Measurements from ENCODE around the gene PDIA5.

PDIA5 gene

GRCh38 chr3:123120573-123120972 lies 53.7 kb downstream of the PDIA5 start:
- no peak for DNase-seq

GRCh38 chr3:123122057-123122456 lies 55.2 kb downstream of the PDIA5 start:
- DNase-seq: no peak

GRCh38 chr3:123122525-123123315 lies 55.9 kb downstream of the PDIA5 start:
- DNase-seq: no peak

GRCh38 chr3:123123716-123124616 lies 57.1 kb downstream of the PDIA5 start:
- DNase-seq: no peak

GRCh38 chr3:123124971-123125370 lies 58.1 kb downstream of the PDIA5 start:
- no peak for DNase-seq

- DNase-seq: no peak
Measured at GRCh38 chr3:123126031-123126430, 59.2 kb downstream of the PDIA5 start.

GRCh38 chr3:123126653-123127052 lies 59.8 kb downstream of the PDIA5 start:
- no peak for DNase-seq

- DNase-seq: no peak
Measured at GRCh38 chr3:123129092-123129491, 62.3 kb downstream of the PDIA5 start.

- DNase-seq: no peak
Measured at GRCh38 chr3:123129532-123129931, 62.7 kb downstream of the PDIA5 start.

- no peak for DNase-seq
Measured at GRCh38 chr3:123130079-123130750, 63.4 kb downstream of the PDIA5 start.

- no peak for DNase-seq
Measured at GRCh38 chr3:123134671-123135070, 67.8 kb downstream of the PDIA5 start.

- no peak for DNase-seq
Measured at GRCh38 chr3:123137001-123137400, 70.2 kb downstream of the PDIA5 start.

- peak; percentile 13 for DNase-seq
Measured at GRCh38 chr3:123138839-123139444, 72.1 kb downstream of the PDIA5 start.

GRCh38 chr3:123139522-123139921 lies 72.7 kb downstream of the PDIA5 start:
- no peak for DNase-seq

GRCh38 chr3:123140550-123140949 lies 73.7 kb downstream of the PDIA5 start:
- DNase-seq: no peak

GRCh38 chr3:123141276-123141675 lies 74.5 kb downstream of the PDIA5 start:
- DNase-seq: no peak

GRCh38 chr3:123143669-123144411 lies 77.0 kb downstream of the PDIA5 start:
- peak; percentile 3 for DNase-seq

GRCh38 chr3:123147754-123148535 lies 81.1 kb downstream of the PDIA5 start:
- DNase-seq: no peak

- DNase-seq: no peak
Measured at GRCh38 chr3:123148772-123149171, 81.9 kb downstream of the PDIA5 start.

- no peak for DNase-seq
Measured at GRCh38 chr3:123149525-123149924, 82.7 kb downstream of the PDIA5 start.

All from fibroblast of skin of back (primary cell).